ENCODE data around the gene NFAT5.

The NFAT5 gene

GRCh38 chr16:69522732-69523404 is 42.9 kb upstream of the NFAT5 start:
- TF ChIP-seq CTCF (IDR thresholded peaks at IDR 0.05): no peak
- H3K4me1 ChIP-seq (ENCODE audit: control insufficient read depth in 1 of 2, insufficient read depth in 1 of 2, low read depth in 1 of 2, low read length in 1 of 2): peaks cover 4 to 5% of the 10 kb centered on the region in 2 experiments
- no peak overlapping the region for H3K27ac ChIP-seq
- no peaks in the 10 kb centered on the region for H3K9me3 ChIP-seq
- H3K4me3 ChIP-seq (ENCODE audit: low read depth in 1 of 2, low read length in 1 of 2): no peak overlapping the region
- no peaks in the 10 kb centered on the region for H3K36me3 ChIP-seq
- peaks cover 5% of the 10 kb centered on the region for H3K27me3 ChIP-seq

GRCh38 chr16:69523566-69524305 is 42.0 kb upstream of the NFAT5 start:
- no peak for TF ChIP-seq CTCF (IDR thresholded peaks at IDR 0.05)
- Histone ChIP-seq H3K4me1 (ENCODE audit: control insufficient read depth in 1 of 2, insufficient read depth in 1 of 2, low read depth in 1 of 2, low read length in 1 of 2) (peaks cover 4 to 5% of the 10 kb centered on the region in 2 experiments), H3K9me3 (no peaks in the 10 kb centered on the region), H3K36me3 (no peaks in the 10 kb centered on the region), H3K27me3 (peaks cover 5% of the 10 kb centered on the region), H3K4me3 (ENCODE audit: low read depth in 1 of 2, low read length in 1 of 2) (no peak overlapping the region), H3K27ac (no peak overlapping the region)

- H3K4me1 ChIP-seq (ENCODE audit: control insufficient read depth in 1 of 2, insufficient read depth in 1 of 2, low read depth in 1 of 2, low read length in 1 of 2): no peaks in the 10 kb centered on the region
- peaks cover 14% of the 10 kb centered on the region for H3K27me3 ChIP-seq
- H3K36me3 ChIP-seq: no peaks in the 10 kb centered on the region
- TF ChIP-seq CTCF (IDR thresholded peaks at IDR 0.05): no peak
- H3K9me3 ChIP-seq: no peaks in the 10 kb centered on the region
- no peak overlapping the region for H3K4me3 ChIP-seq (ENCODE audit: low read depth in 1 of 2, low read length in 1 of 2)
- no peak overlapping the region for H3K27ac ChIP-seq
Observed at GRCh38 chr16:69526831-69527655, 38.7 kb upstream of the NFAT5 start.

GRCh38 chr16:69531988-69532387 is 33.8 kb upstream of the NFAT5 start:
- peaks cover 29% of the 10 kb centered on the region for H3K27me3 ChIP-seq
- H3K4me3 ChIP-seq (ENCODE audit: low read depth in 1 of 2, low read length in 1 of 2): no peak overlapping the region
- H3K27ac ChIP-seq: no peak overlapping the region
- no peaks in the 10 kb centered on the region for H3K36me3 ChIP-seq
- TF ChIP-seq CTCF (IDR thresholded peaks at IDR 0.05): no peak
- no peaks in the 10 kb centered on the region for H3K4me1 ChIP-seq (ENCODE audit: control insufficient read depth in 1 of 2, insufficient read depth in 1 of 2, low read depth in 1 of 2, low read length in 1 of 2)
- no peaks in the 10 kb centered on the region for H3K9me3 ChIP-seq

- Histone ChIP-seq H3K27ac (no peak overlapping the region), H3K4me1 (ENCODE audit: control insufficient read depth in 1 of 2, insufficient read depth in 1 of 2, low read depth in 1 of 2, low read length in 1 of 2) (no peaks in the 10 kb centered on the region), H3K36me3 (no peaks in the 10 kb centered on the region), H3K4me3 (ENCODE audit: low read depth in 1 of 2, low read length in 1 of 2) (no peak overlapping the region), H3K9me3 (no peaks in the 10 kb centered on the region), H3K27me3 (peaks cover 29% of the 10 kb centered on the region)
- TF ChIP-seq CTCF (IDR thresholded peaks at IDR 0.05): no peak
Observed at GRCh38 chr16:69532641-69533455, 32.9 kb upstream of the NFAT5 start.

Data from neutrophil (primary cell).